ENCODE results near the gene DMGDH.

DMGDH gene

GRCh38 chr5:79069488-79070349, at the start of gene DMGDH, which contains the start of gene BHMT2:
Gene DMGDH, minus strand, starts transcription at chr5:79069674. Its CDS starts 54 bp downstream, at chr5:79069620.
Gene BHMT2, plus strand, starts transcription at chr5:79069767. Its CDS starts 16 bp downstream, at chr5:79069783.
- DNase-seq: no peak

GRCh38 chr5:79112703-79113058, 43.2 kb upstream of the DMGDH start:
- DNase-seq: no peak

- DNase-seq: no peak
Observed at GRCh38 chr5:79111960-79112702, 42.7 kb upstream of the DMGDH start.

- no peak for DNase-seq
Observed at GRCh38 chr5:79111387-79111959, 42.0 kb upstream of the DMGDH start, which contains the start of gene BHMT. Gene BHMT, plus strand, starts transcription at chr5:79111809. Its CDS starts 77 bp downstream, at chr5:79111886.

- DNase-seq: no peak
Observed at GRCh38 chr5:79109527-79110492, 40.3 kb upstream of the DMGDH start.

- DNase-seq: no peak
Observed at GRCh38 chr5:79108792-79109191, 39.3 kb upstream of the DMGDH start.

GRCh38 chr5:79108086-79108485, 38.6 kb upstream of the DMGDH start:
- no peak for DNase-seq

- no peak for DNase-seq
Observed at GRCh38 chr5:79107020-79107796, 37.7 kb upstream of the DMGDH start.

GRCh38 chr5:79105868-79106267, 36.4 kb upstream of the DMGDH start:
- DNase-seq: no peak

GRCh38 chr5:79093762-79094161, 24.3 kb upstream of the DMGDH start:
- DNase-seq: peak; percentile 46

- no peak for DNase-seq
Observed at GRCh38 chr5:79091064-79091463, 21.6 kb upstream of the DMGDH start.

GRCh38 chr5:79088507-79088906, 19.0 kb upstream of the DMGDH start:
- no peak for DNase-seq

GRCh38 chr5:79086116-79086515, 16.6 kb upstream of the DMGDH start:
- DNase-seq: no peak

- DNase-seq: no peak
Observed at GRCh38 chr5:79081779-79082178, 12.3 kb upstream of the DMGDH start.

- DNase-seq: no peak
Observed at GRCh38 chr5:79080804-79081203, 11.3 kb upstream of the DMGDH start.

GRCh38 chr5:79077680-79078365, 8.3 kb upstream of the DMGDH start:
- DNase-seq: no peak

GRCh38 chr5:79076819-79077218, 7.3 kb upstream of the DMGDH start:
- no peak for DNase-seq

GRCh38 chr5:79075646-79076426, 6.4 kb upstream of the DMGDH start:
- DNase-seq: peak; percentile 57

GRCh38 chr5:79074641-79075040, 5.2 kb upstream of the DMGDH start:
- DNase-seq: no peak

GRCh38 chr5:79070350-79070667, 835 bp upstream of the DMGDH start:
- DNase-seq: no peak
